Keratinocyte (primary cell): ENCODE data around the gene BBS9. TPM values are rescaled to one million over a fixed set of nuclear protein-coding genes. Genes with fewer than 3 reads are reported as not detected.

Experiments used
- DNase-seq: peaks from one replicate; pipeline ENCODE4 v3.0.0-alpha.2; 2011; ENCODE audit warnings: low read depth, missing footprints, low spot score
- FAIRE-seq: peaks from 2 replicates; lab custom pipeline; 2011; peaks lifted over from hg19 to GRCh38; lab: Jason Lieb, UNC
- H2AFZ ChIP-seq: 2 replicates; pipeline ENCODE4 v1.6.0; 2012; ENCODE audit warnings: low read length, control low read depth, inconsistent platforms; ENCODE audit not compliant: control insufficient read depth
- H3K27ac ChIP-seq: 2 replicates; pipeline ENCODE4 v1.5.1; 2011; ENCODE audit warnings: low read length; ENCODE audit not compliant: control insufficient read depth, insufficient read depth
- H3K27me3 ChIP-seq: 3 replicates; pipeline ENCODE4 v1.6.0; 2011; ENCODE audit warnings: low read length; ENCODE audit not compliant: control insufficient read depth, insufficient read depth; ENCODE audit errors: extremely low read depth
- H3K36me3 ChIP-seq, 2 experiments: 2 replicates in 1 of 2; 3 replicates in 1 of 2; pipeline ENCODE4 v1.5.1; 2011; ENCODE audit warnings: low read length in 2 of 2, mild to moderate bottlenecking in 1 of 2; ENCODE audit not compliant: control insufficient read depth in 2 of 2, insufficient read depth in 2 of 2; ENCODE audit errors: extremely low read depth in 1 of 2
- H3K4me1 ChIP-seq: 3 replicates; pipeline ENCODE4 v1.5.1; 2011; ENCODE audit warnings: low read length; ENCODE audit not compliant: control insufficient read depth, insufficient read depth; ENCODE audit errors: extremely low read depth
- H3K4me2 ChIP-seq: 3 replicates; pipeline ENCODE4 v1.6.0; 2011; ENCODE audit warnings: low read depth, low read length; ENCODE audit not compliant: control insufficient read depth, insufficient read depth; ENCODE audit errors: extremely low read depth
- H3K4me3 ChIP-seq, 3 experiments: fragments of 200-600 bp in 1 of 3; sonication (generic) in 1 of 3; 2 replicates in 2 of 3; 3 replicates in 1 of 3; pipeline ENCODE4 v1.5.1; 2011 to 2016; ENCODE audit warnings: low read length in 3 of 3, mild to moderate bottlenecking in 3 of 3, control low read depth in 2 of 3, inconsistent platforms in 1 of 3, low read depth in 1 of 3, mixed read lengths in 1 of 3, mixed run types in 1 of 3, moderate library complexity in 1 of 3; ENCODE audit not compliant: control insufficient read depth in 2 of 3, insufficient read depth in 2 of 3; ENCODE audit errors: extremely low read depth in 1 of 3
- H3K79me2 ChIP-seq: 2 replicates; pipeline ENCODE4 v1.6.0; 2012; ENCODE audit warnings: low read length; ENCODE audit not compliant: control insufficient read depth, insufficient read depth
- H3K9ac ChIP-seq: 3 replicates; pipeline ENCODE4 v1.6.0; 2011; ENCODE audit warnings: low read length; ENCODE audit not compliant: control insufficient read depth, insufficient read depth; ENCODE audit errors: extremely low read depth
- H3K9me1 ChIP-seq: 3 replicates; pipeline ENCODE4 v1.6.0; 2011; ENCODE audit warnings: low read length; ENCODE audit not compliant: control insufficient read depth, insufficient read depth; ENCODE audit errors: extremely low read depth
- H3K9me3 ChIP-seq: 2 replicates; pipeline ENCODE4 v1.5.1; 2012; ENCODE audit warnings: low read depth, low read length; ENCODE audit not compliant: control insufficient read depth
- H4K20me1 ChIP-seq: 3 replicates; pipeline ENCODE4 v1.6.0; 2011; ENCODE audit warnings: low read length; ENCODE audit not compliant: control insufficient read depth, insufficient read depth; ENCODE audit errors: extremely low read depth
- EZH2 ChIP-seq: IDR thresholded peaks from one replicate; pipeline ENCODE4 v1.6.1; 2012; ENCODE audit warnings: inconsistent platforms, mild to moderate bottlenecking, low read length, moderate library complexity
- dilution Hi-C: fragments of 300-500 bp; cut with MboI; formaldehyde crosslinking; loops from one replicate; pipeline ENCODE4 v1.7.0; 2020; ENCODE audit warnings: low sequenced_read_pairs; ENCODE audit not compliant: extremely low pct_ligation_motif_present
- polyA plus RNA-seq, 5 experiments: library from polyadenylated mRNA; depleted of rRNA in 3 of 5; stranded (reverse) in 3 of 5; stranded (forward) in 1 of 5; unstranded in 1 of 5; fragments of >200 nt; gene quantifications; 1 replicate in 1 of 5; 2 replicates in 3 of 5; 3 replicates in 1 of 5; pipeline versions ENCODE4 v1.2.1 to v1.2.3, GENCODE V29; 2011 to 2012; ENCODE audit warnings: missing spikeins in 2 of 5, low read depth in 1 of 5, low replicate concordance in 1 of 5
- TF ChIP-seq, protein P1 (sequence below), 3 experiments: IDR thresholded peaks in 1 of 3; conservative IDR thresholded peaks in 1 of 3; optimal IDR thresholded peaks in 1 of 3; 2 replicates in 2 of 3; 3 replicates in 1 of 3; pipeline versions ENCODE3 to v1.5.1; 2011; ENCODE audit warnings: low read length in 3 of 3, mild to moderate bottlenecking in 3 of 3, moderate library complexity in 2 of 3, control low read depth in 1 of 3, inconsistent platforms in 1 of 3; ENCODE audit not compliant: insufficient read depth in 2 of 3; ENCODE audit errors: extremely low read depth in 1 of 3

The BBS9 gene
- polyA plus RNA-seq, 1 donor (not counting 4 experiments of a cell fraction or from before 2014, with no cell fraction given), result 7.6 TPM

DNA sequence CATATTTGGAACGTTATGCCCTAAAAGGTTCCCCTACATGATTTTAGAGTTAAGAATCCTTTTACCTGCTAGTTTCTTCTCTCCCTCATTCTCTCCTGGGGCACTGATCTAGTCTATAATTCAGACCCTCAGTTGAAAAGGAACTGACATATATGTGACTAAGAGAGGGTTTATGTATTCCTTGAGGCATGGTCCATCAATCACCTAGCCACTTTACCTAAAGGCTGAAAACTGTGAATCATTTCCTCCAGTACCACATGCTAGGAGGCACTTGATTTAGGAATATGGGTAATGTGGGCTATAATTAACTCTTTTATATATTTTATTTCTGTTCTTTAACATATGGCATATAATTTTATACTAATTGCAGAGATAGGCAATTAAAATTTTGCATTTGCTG, 303.5 kb downstream of the BBS9 start:
- Histone ChIP-seq H3K4me2 (no peak overlapping the region), H2AFZ (no peak overlapping the region), H3K27ac (no peak overlapping the region), H3K9me3 (no peaks in the 10 kb centered on the region), H3K27me3 (no peaks in the 10 kb centered on the region), H3K4me1 (peaks cover 16% of the 10 kb centered on the region), H4K20me1 (no peaks in the 10 kb centered on the region), H3K36me3 (no peaks in the 10 kb centered on the region), H3K79me2 (no peaks in the 10 kb centered on the region), H3K4me3 (no peak overlapping the region), H3K9me1 (no peaks in the 10 kb centered on the region), H3K9ac (no peak overlapping the region)
- TF ChIP-seq EZH2, result no peak
- TF ChIP-seq, protein P1, sequence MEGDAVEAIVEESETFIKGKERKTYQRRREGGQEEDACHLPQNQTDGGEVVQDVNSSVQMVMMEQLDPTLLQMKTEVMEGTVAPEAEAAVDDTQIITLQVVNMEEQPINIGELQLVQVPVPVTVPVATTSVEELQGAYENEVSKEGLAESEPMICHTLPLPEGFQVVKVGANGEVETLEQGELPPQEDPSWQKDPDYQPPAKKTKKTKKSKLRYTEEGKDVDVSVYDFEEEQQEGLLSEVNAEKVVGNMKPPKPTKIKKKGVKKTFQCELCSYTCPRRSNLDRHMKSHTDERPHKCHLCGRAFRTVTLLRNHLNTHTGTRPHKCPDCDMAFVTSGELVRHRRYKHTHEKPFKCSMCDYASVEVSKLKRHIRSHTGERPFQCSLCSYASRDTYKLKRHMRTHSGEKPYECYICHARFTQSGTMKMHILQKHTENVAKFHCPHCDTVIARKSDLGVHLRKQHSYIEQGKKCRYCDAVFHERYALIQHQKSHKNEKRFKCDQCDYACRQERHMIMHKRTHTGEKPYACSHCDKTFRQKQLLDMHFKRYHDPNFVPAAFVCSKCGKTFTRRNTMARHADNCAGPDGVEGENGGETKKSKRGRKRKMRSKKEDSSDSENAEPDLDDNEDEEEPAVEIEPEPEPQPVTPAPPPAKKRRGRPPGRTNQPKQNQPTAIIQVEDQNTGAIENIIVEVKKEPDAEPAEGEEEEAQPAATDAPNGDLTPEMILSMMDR (optimal IDR thresholded peaks at IDR 0.05 in 1 of 3, IDR thresholded peaks at IDR 0.05 in 1 of 3, conservative IDR thresholded peaks at IDR 0.05 in 1 of 3; ENCODE audit: extremely low read depth in 1 of 3, insufficient read depth in 2 of 3, low read length in 3 of 3), result no peak
- DNase-seq, result no peak
- peak; percentile 71 for FAIRE-seq
- dilution Hi-C loops, result no loop called here

DNA sequence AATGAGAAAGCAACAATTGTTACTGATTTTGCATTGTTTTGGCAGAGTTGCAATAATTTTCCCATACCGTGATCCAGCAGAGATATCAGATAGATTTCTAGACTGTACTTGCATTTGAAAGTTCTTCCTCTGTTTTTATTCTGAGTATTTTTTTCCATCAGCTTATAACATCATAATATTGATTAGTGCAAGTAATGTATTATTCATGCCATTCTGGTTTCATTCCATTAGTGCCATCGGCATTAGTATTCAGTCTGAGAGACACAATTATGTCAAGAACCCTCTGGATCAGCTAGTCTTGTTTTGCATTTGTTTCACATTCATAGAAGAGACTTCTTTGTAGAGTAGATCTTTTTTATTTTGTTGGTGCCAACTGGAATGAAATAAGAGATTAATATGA, 304.0 kb downstream of the BBS9 start:
- H3K4me1 ChIP-seq, result peaks cover 16% of the 10 kb centered on the region
- no peak overlapping the region for H3K4me2 ChIP-seq
- H3K36me3 ChIP-seq, result no peaks in the 10 kb centered on the region
- DNase-seq (no peak), FAIRE-seq (peak; percentile 39)
- no peak overlapping the region for H3K9ac ChIP-seq
- no peaks in the 10 kb centered on the region for H3K9me3 ChIP-seq
- TF ChIP-seq EZH2, result no peak
- TF ChIP-seq, protein P1 (optimal IDR thresholded peaks at IDR 0.05 in 1 of 3, IDR thresholded peaks at IDR 0.05 in 1 of 3, conservative IDR thresholded peaks at IDR 0.05 in 1 of 3; ENCODE audit: extremely low read depth in 1 of 3, insufficient read depth in 2 of 3, low read length in 3 of 3), result no peak
- no peaks in the 10 kb centered on the region for H3K79me2 ChIP-seq
- no peaks in the 10 kb centered on the region for H4K20me1 ChIP-seq
- no peak overlapping the region for H3K4me3 ChIP-seq
- no peaks in the 10 kb centered on the region for H3K27me3 ChIP-seq
- H3K27ac ChIP-seq, result no peak overlapping the region
- dilution Hi-C loops, result no loop called here
- no peak overlapping the region for H2AFZ ChIP-seq
- no peaks in the 10 kb centered on the region for H3K9me1 ChIP-seq
